Fibroblast of the aortic adventitia (primary cell): ENCODE results near the gene TPRKB. TPM values are rescaled to one million over a fixed set of nuclear protein-coding genes. Genes with fewer than 3 reads are reported as not detected.
"Not testable (repeated sequence)": the region's sequence is repeated elsewhere in the genome, so short reads cannot be mapped to it uniquely, and the experiment has no call there.

Experiments used
- DNase-seq: peaks from one replicate; pipeline ENCODE4 v3.0.0-alpha.2; 2010; ENCODE audit warnings: low read depth
- H3K4me3 ChIP-seq: 2 replicates; pipeline ENCODE4 v1.5.1; 2011; ENCODE audit warnings: low read depth, mild to moderate bottlenecking, control low read depth, low read length, moderate library complexity
- CTCF ChIP-seq: IDR thresholded peaks from 2 replicates; pipeline ENCODE4 v1.5.1; 2011; ENCODE audit warnings: mild to moderate bottlenecking, low read length, control low read depth, inconsistent platforms; ENCODE audit not compliant: insufficient read depth
- total RNA-seq: library from RNA; depleted of rRNA; stranded (reverse); fragments of >200 nt; gene quantifications from 2 replicates; pipeline ENCODE4 v1.2.3, GENCODE V29; 2012; ENCODE audit warnings: low replicate concordance

TPRKB gene
- total RNA-seq, 1 donor: 54.8 TPM

DNA sequence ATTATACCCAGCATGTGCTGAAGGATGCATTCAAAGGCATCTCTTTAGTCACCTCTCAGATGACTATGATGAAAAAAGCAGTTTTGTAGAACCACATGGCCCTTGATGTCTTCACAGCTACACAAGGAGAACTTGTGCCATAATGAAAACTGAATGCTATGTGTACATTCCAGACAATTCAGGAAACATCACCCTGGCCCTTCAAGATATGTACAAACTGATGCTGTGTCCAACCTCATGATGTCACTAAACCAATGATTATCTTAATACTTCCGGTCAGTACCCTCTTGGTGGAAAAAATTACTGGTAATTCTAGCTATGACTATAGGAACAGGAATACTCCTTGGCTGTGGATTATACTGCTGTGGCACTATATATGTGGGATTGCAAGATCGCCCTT, 22.8 kb upstream of the TPRKB start:
- H3K4me3 ChIP-seq: no peak overlapping the region
- no peak for TF ChIP-seq CTCF
- DNase-seq: peak; percentile 57

DNA sequence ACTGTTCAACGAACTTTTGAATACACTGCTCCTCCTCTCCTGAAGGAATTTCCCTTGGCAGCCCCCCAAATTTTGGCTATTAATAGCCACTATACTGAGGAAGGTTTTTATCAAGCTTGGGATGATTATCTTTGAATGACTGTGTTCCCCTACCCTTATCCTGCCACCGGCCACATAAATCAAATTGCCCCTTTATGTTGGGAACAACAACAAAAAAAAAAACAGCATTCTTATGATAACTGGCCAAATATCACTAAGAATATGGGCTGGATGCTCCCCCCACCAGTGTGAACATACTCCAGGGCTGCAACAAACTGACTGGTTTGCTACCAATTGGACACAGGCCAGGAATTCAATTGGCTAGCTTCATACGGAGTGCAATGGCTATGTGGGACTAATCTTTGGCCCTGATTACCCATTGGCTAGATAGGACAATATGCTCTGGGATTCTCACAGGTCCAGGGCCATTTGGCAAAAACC, 22.2 kb upstream of the TPRKB start:
- DNase-seq: peak; percentile 91
- H3K4me3 ChIP-seq: no peak overlapping the region
- TF ChIP-seq CTCF: no peak

DNA sequence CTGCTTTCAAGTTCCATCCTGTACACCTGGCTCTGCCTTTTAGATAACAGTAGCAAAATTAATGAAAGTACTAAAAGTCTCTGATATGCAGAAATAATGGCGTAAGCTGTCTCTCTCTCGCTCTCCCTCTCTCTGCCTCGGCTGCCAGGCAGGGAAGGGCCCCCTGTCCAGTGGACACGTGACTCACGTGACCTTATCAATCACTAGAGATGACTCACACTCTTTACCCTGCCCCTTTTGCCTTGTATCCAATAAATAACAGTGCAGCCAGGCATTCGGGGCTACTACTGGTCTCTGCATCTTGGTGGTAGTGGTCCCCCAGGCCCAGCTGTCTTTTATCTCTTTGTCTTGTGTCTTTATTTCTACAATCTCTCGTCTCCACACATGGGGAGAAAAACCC, 17.2 kb upstream of the TPRKB start:
- not testable (repeated sequence) for DNase-seq, H3K4me3 ChIP-seq

- no peak for DNase-seq
- H3K4me3 ChIP-seq: no peak overlapping the region
- no peak for TF ChIP-seq CTCF
These were observed 12.2 kb upstream of the TPRKB start for GRCh38 chr2:73749314-73749713.

DNA sequence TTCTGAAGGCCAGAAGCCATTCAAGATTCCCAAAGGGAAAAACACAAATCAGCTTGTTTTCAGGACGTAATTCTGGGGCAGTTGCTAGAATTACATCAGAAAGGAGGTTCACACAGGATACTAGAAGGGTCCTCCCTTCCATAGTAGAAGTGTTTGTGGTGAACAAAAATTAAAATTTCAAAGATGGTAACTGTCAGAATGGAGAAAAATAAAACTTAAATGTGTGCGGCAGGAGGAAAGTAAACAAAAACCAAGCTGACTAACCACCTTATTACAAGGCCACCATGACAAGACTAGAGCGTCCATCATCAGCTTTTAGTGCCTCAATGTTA, 9.7 kb upstream of the TPRKB start:
- DNase-seq: no peak
- TF ChIP-seq CTCF: no peak
- no peak overlapping the region for H3K4me3 ChIP-seq

GRCh38 chr2:73746015-73746876, 9.1 kb upstream of the TPRKB start:
- no peak for DNase-seq
- no peak for TF ChIP-seq CTCF
- no peak overlapping the region for H3K4me3 ChIP-seq

DNA sequence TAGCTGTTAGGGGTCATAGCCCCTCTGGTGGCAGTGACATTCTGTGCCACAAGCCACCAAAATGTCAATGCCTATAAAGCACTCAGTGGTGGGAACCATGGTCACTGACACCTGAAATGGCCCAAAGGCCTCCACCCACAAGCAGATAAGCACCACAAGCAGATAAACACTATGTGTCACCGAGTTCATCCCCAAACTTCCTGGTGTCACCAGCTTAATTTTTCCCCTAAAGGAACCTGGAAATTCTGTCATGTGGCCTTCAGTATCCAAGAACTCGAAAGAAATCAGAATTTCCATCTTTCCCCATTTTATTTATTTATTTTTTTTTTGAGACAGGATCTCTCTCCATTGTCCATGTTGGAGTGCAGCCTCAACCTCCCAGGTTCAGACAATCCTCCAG, 3.6 kb upstream of the TPRKB start:
- DNase-seq: no peak
- no peak overlapping the region for H3K4me3 ChIP-seq
- no peak for TF ChIP-seq CTCF
